Effector memory CD4-positive, alpha-beta T cell (primary cell): ENCODE measurements around the gene SP6.

Source experiments
- DNase-seq, 3 donors: peaks; one replicate each; pipeline ENCODE4 v3.0.0-alpha.2; 2020
- H3K27ac ChIP-seq: 2 replicates; pipeline ENCODE4 v1.7.0; 2013; ENCODE audit warnings: mild to moderate bottlenecking, low read length, moderate library complexity; ENCODE audit not compliant: insufficient read depth, poor library complexity, severe bottlenecking
- H3K27me3 ChIP-seq: replicated peaks from 2 replicates; pipeline ENCODE4 v1.7.0; 2013; ENCODE audit warnings: mild to moderate bottlenecking, low read length; ENCODE audit not compliant: insufficient read depth, control insufficient read depth, poor library complexity, severe bottlenecking
- H3K36me3 ChIP-seq: 2 replicates; pipeline ENCODE4 v1.7.0; 2013; ENCODE audit warnings: mild to moderate bottlenecking, low read length, moderate library complexity; ENCODE audit not compliant: control insufficient read depth, insufficient read depth
- H3K4me1 ChIP-seq: 2 replicates; pipeline ENCODE4 v1.7.0; 2013; ENCODE audit warnings: low read length, mild to moderate bottlenecking; ENCODE audit not compliant: control insufficient read depth, insufficient read depth, poor library complexity, severe bottlenecking
- H3K4me3 ChIP-seq: 2 replicates; pipeline ENCODE4 v1.7.0; 2013; ENCODE audit warnings: low read length, low read depth, mild to moderate bottlenecking; ENCODE audit not compliant: insufficient read depth, poor library complexity, severe bottlenecking
- H3K9me3 ChIP-seq: 2 replicates; pipeline ENCODE4 v1.7.0; 2013; ENCODE audit warnings: mild to moderate bottlenecking, low read length, moderate library complexity; ENCODE audit not compliant: control insufficient read depth

The SP6 gene

GRCh38 chr17:47821031-47821423 is 29.9 kb downstream of the SP6 start:
- H3K9me3 ChIP-seq = no peaks in the 10 kb centered on the region
- H3K27ac ChIP-seq = peak overlapping the region; percentile 44
- DNase-seq = no peak
- H3K4me3 ChIP-seq = peak overlapping the region; percentile 72
- peaks cover 51% of the 10 kb centered on the region for H3K36me3 ChIP-seq
- H3K4me1 ChIP-seq = peaks cover 18% of the 10 kb centered on the region
- H3K27me3 ChIP-seq = no peaks in the 10 kb centered on the region

GRCh38 chr17:47820033-47820789 is 30.8 kb downstream of the SP6 start:
- H3K4me3 ChIP-seq = no peak overlapping the region
- peak overlapping the region; percentile 44 for H3K27ac ChIP-seq
- H3K9me3 ChIP-seq = no peaks in the 10 kb centered on the region
- DNase-seq = no peak
- peaks cover 54% of the 10 kb centered on the region for H3K36me3 ChIP-seq
- H3K27me3 ChIP-seq = no peaks in the 10 kb centered on the region
- peaks cover 18% of the 10 kb centered on the region for H3K4me1 ChIP-seq

- H3K36me3 ChIP-seq = peaks cover 57% of the 10 kb centered on the region
- no peaks in the 10 kb centered on the region for H3K9me3 ChIP-seq
- no peak overlapping the region for H3K27ac ChIP-seq
- no peak for DNase-seq
- no peak overlapping the region for H3K4me3 ChIP-seq
- peaks cover 18% of the 10 kb centered on the region for H3K4me1 ChIP-seq
- H3K27me3 ChIP-seq = no peaks in the 10 kb centered on the region
Observed at GRCh38 chr17:47819475-47819874, 31.5 kb downstream of the SP6 start.

- Histone ChIP-seq H3K27ac (no peak overlapping the region), H3K4me3 (no peak overlapping the region), H3K9me3 (no peaks in the 10 kb centered on the region), H3K4me1 (peaks cover 18% of the 10 kb centered on the region), H3K27me3 (no peaks in the 10 kb centered on the region), H3K36me3 (peaks cover 58% of the 10 kb centered on the region)
- no peak for DNase-seq
Observed at GRCh38 chr17:47818002-47818695, 32.8 kb downstream of the SP6 start.

- H3K27ac ChIP-seq = no peak overlapping the region
- H3K36me3 ChIP-seq = peaks cover 70% of the 10 kb centered on the region
- peaks cover 14% of the 10 kb centered on the region for H3K4me1 ChIP-seq
Observed at GRCh38 chr17:47816947-47817346, 34.0 kb downstream of the SP6 start.

GRCh38 chr17:47816111-47816735 is 34.7 kb downstream of the SP6 start:
- no peaks in the 10 kb centered on the region for H3K27me3 ChIP-seq
- H3K4me3 ChIP-seq = no peak overlapping the region
- H3K27ac ChIP-seq = no peak overlapping the region
- no peak for DNase-seq
- H3K36me3 ChIP-seq = peaks cover 75% of the 10 kb centered on the region
- no peaks in the 10 kb centered on the region for H3K9me3 ChIP-seq
- peaks cover 8% of the 10 kb centered on the region for H3K4me1 ChIP-seq

More at GRCh38 chr17:47816947-47817346, 34.0 kb downstream of the SP6 start:
- Histone ChIP-seq H3K27me3 (no peaks in the 10 kb centered on the region), H3K9me3 (no peaks in the 10 kb centered on the region), H3K4me3 (no peak overlapping the region)
- no peak for DNase-seq

GRCh38 chr17:47815106-47815918 is 35.7 kb downstream of the SP6 start:
- no peak overlapping the region for H3K4me3 ChIP-seq
- H3K36me3 ChIP-seq = peaks cover 84% of the 10 kb centered on the region
- H3K27me3 ChIP-seq = no peaks in the 10 kb centered on the region
- H3K4me1 ChIP-seq = no peaks in the 10 kb centered on the region
- H3K9me3 ChIP-seq = no peaks in the 10 kb centered on the region
- no peak for DNase-seq
- no peak overlapping the region for H3K27ac ChIP-seq

- Histone ChIP-seq H3K36me3 (peaks cover 91% of the 10 kb centered on the region), H3K27me3 (no peaks in the 10 kb centered on the region), H3K4me3 (no peak overlapping the region), H3K27ac (no peak overlapping the region), H3K9me3 (no peaks in the 10 kb centered on the region), H3K4me1 (no peaks in the 10 kb centered on the region)
- DNase-seq = no peak
Observed at GRCh38 chr17:47813512-47814031, 37.4 kb downstream of the SP6 start.

- no peak for DNase-seq
- H3K4me1 ChIP-seq = no peaks in the 10 kb centered on the region
- H3K4me3 ChIP-seq = no peak overlapping the region
- H3K27me3 ChIP-seq = no peaks in the 10 kb centered on the region
- H3K36me3 ChIP-seq = peaks cover 91% of the 10 kb centered on the region
- H3K9me3 ChIP-seq = no peaks in the 10 kb centered on the region
- no peak overlapping the region for H3K27ac ChIP-seq
Observed at GRCh38 chr17:47813077-47813476, 37.9 kb downstream of the SP6 start.
